ENCODE data around the gene CCDC85B.

DNA sequence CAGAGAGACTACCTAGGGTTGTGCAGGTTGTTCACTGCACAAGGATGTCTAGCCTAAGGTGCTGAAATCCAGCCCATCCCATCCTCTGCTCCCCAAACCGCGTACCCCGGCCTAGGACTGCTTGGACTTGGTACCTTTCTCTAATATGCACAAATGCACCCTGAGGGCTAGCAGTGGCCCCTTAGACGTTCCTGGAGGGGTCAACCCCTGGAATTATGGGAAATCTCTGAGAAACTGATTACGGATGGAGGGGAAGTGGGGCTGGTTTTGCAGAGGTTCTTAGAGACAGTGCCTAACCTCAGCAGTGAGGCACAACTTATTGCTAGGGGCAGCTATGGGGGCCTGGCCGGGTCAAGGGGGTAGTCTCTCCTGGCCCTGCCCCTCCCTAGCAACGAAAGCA is 25.9 kb downstream of the CCDC85B start:
- TF ChIP-seq, protein P1, sequence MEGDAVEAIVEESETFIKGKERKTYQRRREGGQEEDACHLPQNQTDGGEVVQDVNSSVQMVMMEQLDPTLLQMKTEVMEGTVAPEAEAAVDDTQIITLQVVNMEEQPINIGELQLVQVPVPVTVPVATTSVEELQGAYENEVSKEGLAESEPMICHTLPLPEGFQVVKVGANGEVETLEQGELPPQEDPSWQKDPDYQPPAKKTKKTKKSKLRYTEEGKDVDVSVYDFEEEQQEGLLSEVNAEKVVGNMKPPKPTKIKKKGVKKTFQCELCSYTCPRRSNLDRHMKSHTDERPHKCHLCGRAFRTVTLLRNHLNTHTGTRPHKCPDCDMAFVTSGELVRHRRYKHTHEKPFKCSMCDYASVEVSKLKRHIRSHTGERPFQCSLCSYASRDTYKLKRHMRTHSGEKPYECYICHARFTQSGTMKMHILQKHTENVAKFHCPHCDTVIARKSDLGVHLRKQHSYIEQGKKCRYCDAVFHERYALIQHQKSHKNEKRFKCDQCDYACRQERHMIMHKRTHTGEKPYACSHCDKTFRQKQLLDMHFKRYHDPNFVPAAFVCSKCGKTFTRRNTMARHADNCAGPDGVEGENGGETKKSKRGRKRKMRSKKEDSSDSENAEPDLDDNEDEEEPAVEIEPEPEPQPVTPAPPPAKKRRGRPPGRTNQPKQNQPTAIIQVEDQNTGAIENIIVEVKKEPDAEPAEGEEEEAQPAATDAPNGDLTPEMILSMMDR (IDR thresholded peaks at IDR 0.05) = no peak
- no peak for TF ChIP-seq POLR2A (IDR thresholded peaks at IDR 0.05)

Data from right lobe of liver (tissue), 4 donors.